ENCODE data around the gene CDH4.

GRCh38 chr20:61205769-61206168, 46.3 kb upstream of the CDH4 start:
- TF ChIP-seq RAD21 (IDR thresholded peaks at IDR 0.05; ENCODE audit: low read length): no peak
- TF ChIP-seq, protein P1, sequence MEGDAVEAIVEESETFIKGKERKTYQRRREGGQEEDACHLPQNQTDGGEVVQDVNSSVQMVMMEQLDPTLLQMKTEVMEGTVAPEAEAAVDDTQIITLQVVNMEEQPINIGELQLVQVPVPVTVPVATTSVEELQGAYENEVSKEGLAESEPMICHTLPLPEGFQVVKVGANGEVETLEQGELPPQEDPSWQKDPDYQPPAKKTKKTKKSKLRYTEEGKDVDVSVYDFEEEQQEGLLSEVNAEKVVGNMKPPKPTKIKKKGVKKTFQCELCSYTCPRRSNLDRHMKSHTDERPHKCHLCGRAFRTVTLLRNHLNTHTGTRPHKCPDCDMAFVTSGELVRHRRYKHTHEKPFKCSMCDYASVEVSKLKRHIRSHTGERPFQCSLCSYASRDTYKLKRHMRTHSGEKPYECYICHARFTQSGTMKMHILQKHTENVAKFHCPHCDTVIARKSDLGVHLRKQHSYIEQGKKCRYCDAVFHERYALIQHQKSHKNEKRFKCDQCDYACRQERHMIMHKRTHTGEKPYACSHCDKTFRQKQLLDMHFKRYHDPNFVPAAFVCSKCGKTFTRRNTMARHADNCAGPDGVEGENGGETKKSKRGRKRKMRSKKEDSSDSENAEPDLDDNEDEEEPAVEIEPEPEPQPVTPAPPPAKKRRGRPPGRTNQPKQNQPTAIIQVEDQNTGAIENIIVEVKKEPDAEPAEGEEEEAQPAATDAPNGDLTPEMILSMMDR (conservative IDR thresholded peaks at IDR 0.05; ENCODE audit: low read depth, low read length): no peak
- TF ChIP-seq BHLHE40 (IDR thresholded peaks at IDR 0.05; ENCODE audit: low read depth, low read length): no peak
- TF ChIP-seq POLR2A (IDR thresholded peaks at IDR 0.05; ENCODE audit: low read depth, low read length): no peak
- TF ChIP-seq RCOR1 (IDR thresholded peaks at IDR 0.05; ENCODE audit: insufficient replicate concordance, low read length): no peak
- TF ChIP-seq USF2 (IDR thresholded peaks at IDR 0.05; ENCODE audit: low read depth, low read length): no peak

All from IMR-90 (cell line).